HG03095 (cell line): ENCODE measurements around the gene C2CD4A.
"Not testable (repeated sequence)": the region's sequence is repeated elsewhere in the genome, so short reads cannot be mapped to it uniquely, and the experiment has no call there.

Experiments
- ATAC-seq: cut with Tn5 transposase; IDR thresholded peaks from one replicate; pipeline ENCODE4 v1.9.1; 2021; ENCODE audit warnings: moderate library complexity; ENCODE audit not compliant: unreplicated experiment

Gene C2CD4A

GRCh38 chr15:62066663-62067447, at the start of gene C2CD4A:
Gene C2CD4A (plus strand): TSS chr15:62066977. CDS start chr15:62067614, 637 bp downstream.
- no peak for ATAC-seq

- ATAC-seq: no peak
Observed at GRCh38 chr15:62020576-62021160, 46.1 kb upstream of the C2CD4A start.

GRCh38 chr15:62021991-62022600, 44.7 kb upstream of the C2CD4A start:
- no peak for ATAC-seq

GRCh38 chr15:62026487-62027262, 40.1 kb upstream of the C2CD4A start:
- ATAC-seq: peak; percentile 52

- ATAC-seq: no peak
Observed at GRCh38 chr15:62027263-62027565, 39.6 kb upstream of the C2CD4A start.

GRCh38 chr15:62027916-62028315, 38.9 kb upstream of the C2CD4A start:
- no peak for ATAC-seq

- ATAC-seq: no peak
Observed at GRCh38 chr15:62035256-62035924, 31.4 kb upstream of the C2CD4A start.

GRCh38 chr15:62046078-62046743, 20.6 kb upstream of the C2CD4A start:
- peak; percentile 61 for ATAC-seq

GRCh38 chr15:62047282-62047827, 19.4 kb upstream of the C2CD4A start:
- no peak for ATAC-seq

GRCh38 chr15:62048254-62048653, 18.5 kb upstream of the C2CD4A start:
- not testable (repeated sequence) for ATAC-seq

- ATAC-seq: no peak
Observed at GRCh38 chr15:62050115-62050514, 16.7 kb upstream of the C2CD4A start.

GRCh38 chr15:62051166-62051565, 15.6 kb upstream of the C2CD4A start:
- no peak for ATAC-seq

GRCh38 chr15:62052713-62053112, 14.1 kb upstream of the C2CD4A start:
- no peak for ATAC-seq

- ATAC-seq: no peak
Observed at GRCh38 chr15:62053439-62054085, 13.2 kb upstream of the C2CD4A start.

- ATAC-seq: no peak
Observed at GRCh38 chr15:62054979-62055378, 11.8 kb upstream of the C2CD4A start.

- ATAC-seq: no peak
Observed at GRCh38 chr15:62057341-62057980, 9.3 kb upstream of the C2CD4A start.

GRCh38 chr15:62058327-62059028, 8.3 kb upstream of the C2CD4A start:
- ATAC-seq: no peak

- no peak for ATAC-seq
Observed at GRCh38 chr15:62059108-62059815, 7.5 kb upstream of the C2CD4A start.
